ENCODE data around the gene ERBB4. TPM values are rescaled to one million over a fixed set of nuclear protein-coding genes. Genes with fewer than 3 reads are reported as not detected.

Gene ERBB4
- total and polyA plus RNA-seq, 10 of the 15 experiments (the other 5 are each of a cell fraction or from before 2014, with no cell fraction given), result under 0.01 to 0.23 (median 0.01) TPM; not detected in 4

DNA sequence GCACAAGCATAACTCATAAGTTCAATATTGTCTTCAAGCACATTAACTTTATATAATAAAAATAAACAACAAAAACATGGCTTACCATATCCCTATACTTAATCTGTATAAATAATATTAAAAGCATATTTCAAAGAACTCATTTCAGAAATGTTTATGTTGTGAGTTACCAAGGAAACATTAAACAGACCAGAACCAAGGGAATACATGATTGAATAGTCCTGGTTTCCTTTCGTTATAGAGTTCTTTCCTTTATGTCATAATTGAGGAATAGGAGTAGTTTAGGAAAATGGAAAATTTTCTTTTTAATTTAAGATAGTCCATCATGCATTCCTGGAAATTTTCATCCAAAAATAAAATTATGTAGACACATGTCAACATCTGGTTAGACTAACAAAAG is 343.0 kb downstream of the ERBB4 start:
- intact Hi-C loops (cut with micrococcal nuclease; ENCODE audit: unreplicated experiment), result no loop called here
- H3K27me3 ChIP-seq (replicated peaks in 1 of 2; ENCODE audit: control insufficient read depth in 2 of 2, insufficient read depth in 2 of 2, low read length in 1 of 2), result no peaks in the 10 kb centered on the region
- H3K79me2 ChIP-seq (ENCODE audit: control insufficient read depth, insufficient read depth, low read length), result no peaks in the 10 kb centered on the region
- WGBS (ENCODE audit: insufficient coverage, insufficient replicate concordance, low lambda C conversion rate, missing lambda C conversion rate), result 24% methylated on average over 1 of the region's 1 CpG
- H3K4me1 ChIP-seq (ENCODE audit: control insufficient read depth, insufficient read depth, low read length), result no peaks in the 10 kb centered on the region
- no peaks in the 10 kb centered on the region for H4K20me1 ChIP-seq (ENCODE audit: control insufficient read depth, insufficient read depth)
- H3K4me2 ChIP-seq (ENCODE audit: control insufficient read depth, insufficient read depth), result no peak overlapping the region
- SMC1A ChIA-PET (ENCODE audit: uncharacterized antibody, unreplicated experiment), result no interaction called here
- no peak overlapping the region for H3K4me3 ChIP-seq
- FAIRE-seq (no peak), DNase-seq (ENCODE audit: low read depth, low spot score) (no peak), ATAC-seq (no peak)
- CTCF ChIA-PET, result no interaction called here
- no peak overlapping the region for H2AFZ ChIP-seq (ENCODE audit: control insufficient read depth, low read depth, low read length)
- no peaks in the 10 kb centered on the region for H3K9me3 ChIP-seq (replicated peaks; ENCODE audit: control insufficient read depth, insufficient read depth, low read length)
- H3K36me3 ChIP-seq (ENCODE audit: control insufficient read depth in 2 of 2, insufficient read depth in 2 of 2, low read length in 1 of 2), result no peaks in the 10 kb centered on the region
- in situ Hi-C loops (cut with MboI), result no loop called here
- POLR2A ChIA-PET, result no interaction called here
- no peak overlapping the region for H3K27ac ChIP-seq (ENCODE audit: control insufficient read depth, insufficient read depth)
- no TSS peak for BruUV-seq (replicated peaks)
- no peak for TF ChIP-seq NBN (IDR thresholded peaks at IDR 0.05)
- no peak for TF ChIP-seq RAD51 (IDR thresholded peaks at IDR 0.05)
- no peak for TF ChIP-seq IRF4 (IDR thresholded peaks at IDR 0.05; ENCODE audit: low read depth, low read length)
- TF ChIP-seq GABPA (IDR thresholded peaks at IDR 0.05; ENCODE audit: low read depth), result no peak
- no peak for TF ChIP-seq POLR2A (IDR thresholded peaks at IDR 0.05; ENCODE audit: low read depth, low read length)
- TF ChIP-seq ZNF217 (IDR thresholded peaks at IDR 0.05), result no peak
- TF ChIP-seq RUNX3 (IDR thresholded peaks at IDR 0.05; ENCODE audit: low read length), result no peak
- no peak for TF ChIP-seq CHD2 (IDR thresholded peaks at IDR 0.05; ENCODE audit: borderline replicate concordance, low read depth, low read length)
- no peak for TF ChIP-seq NFYB (IDR thresholded peaks at IDR 0.05; ENCODE audit: insufficient read depth, low read depth, low read length)
- no peak for TF ChIP-seq MYC (IDR thresholded peaks at IDR 0.05; ENCODE audit: insufficient read depth, insufficient read length, insufficient replicate concordance, low read length, severe bottlenecking)
- no peak for TF ChIP-seq JUNB (IDR thresholded peaks at IDR 0.05)
- TF ChIP-seq, protein P1, sequence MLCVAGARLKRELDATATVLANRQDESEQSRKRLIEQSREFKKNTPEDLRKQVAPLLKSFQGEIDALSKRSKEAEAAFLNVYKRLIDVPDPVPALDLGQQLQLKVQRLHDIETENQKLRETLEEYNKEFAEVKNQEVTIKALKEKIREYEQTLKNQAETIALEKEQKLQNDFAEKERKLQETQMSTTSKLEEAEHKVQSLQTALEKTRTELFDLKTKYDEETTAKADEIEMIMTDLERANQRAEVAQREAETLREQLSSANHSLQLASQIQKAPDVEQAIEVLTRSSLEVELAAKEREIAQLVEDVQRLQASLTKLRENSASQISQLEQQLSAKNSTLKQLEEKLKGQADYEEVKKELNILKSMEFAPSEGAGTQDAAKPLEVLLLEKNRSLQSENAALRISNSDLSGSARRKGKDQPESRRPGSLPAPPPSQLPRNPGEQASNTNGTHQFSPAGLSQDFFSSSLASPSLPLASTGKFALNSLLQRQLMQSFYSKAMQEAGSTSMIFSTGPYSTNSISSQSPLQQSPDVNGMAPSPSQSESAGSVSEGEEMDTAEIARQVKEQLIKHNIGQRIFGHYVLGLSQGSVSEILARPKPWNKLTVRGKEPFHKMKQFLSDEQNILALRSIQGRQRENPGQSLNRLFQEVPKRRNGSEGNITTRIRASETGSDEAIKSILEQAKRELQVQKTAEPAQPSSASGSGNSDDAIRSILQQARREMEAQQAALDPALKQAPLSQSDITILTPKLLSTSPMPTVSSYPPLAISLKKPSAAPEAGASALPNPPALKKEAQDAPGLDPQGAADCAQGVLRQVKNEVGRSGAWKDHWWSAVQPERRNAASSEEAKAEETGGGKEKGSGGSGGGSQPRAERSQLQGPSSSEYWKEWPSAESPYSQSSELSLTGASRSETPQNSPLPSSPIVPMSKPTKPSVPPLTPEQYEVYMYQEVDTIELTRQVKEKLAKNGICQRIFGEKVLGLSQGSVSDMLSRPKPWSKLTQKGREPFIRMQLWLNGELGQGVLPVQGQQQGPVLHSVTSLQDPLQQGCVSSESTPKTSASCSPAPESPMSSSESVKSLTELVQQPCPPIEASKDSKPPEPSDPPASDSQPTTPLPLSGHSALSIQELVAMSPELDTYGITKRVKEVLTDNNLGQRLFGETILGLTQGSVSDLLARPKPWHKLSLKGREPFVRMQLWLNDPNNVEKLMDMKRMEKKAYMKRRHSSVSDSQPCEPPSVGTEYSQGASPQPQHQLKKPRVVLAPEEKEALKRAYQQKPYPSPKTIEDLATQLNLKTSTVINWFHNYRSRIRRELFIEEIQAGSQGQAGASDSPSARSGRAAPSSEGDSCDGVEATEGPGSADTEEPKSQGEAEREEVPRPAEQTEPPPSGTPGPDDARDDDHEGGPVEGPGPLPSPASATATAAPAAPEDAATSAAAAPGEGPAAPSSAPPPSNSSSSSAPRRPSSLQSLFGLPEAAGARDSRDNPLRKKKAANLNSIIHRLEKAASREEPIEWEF (IDR thresholded peaks at IDR 0.05; ENCODE audit: insufficient replicate concordance, low read depth, low read length), result no peak
- no peak overlapping the region for H3K9ac ChIP-seq (ENCODE audit: control insufficient read depth, insufficient read depth, low read length)
- RAD21 ChIA-PET (ENCODE audit: unreplicated experiment), result no interaction called here
